Thoracic aorta (tissue), 2 donors: ENCODE data around the gene CDC42BPA. TPM values are rescaled to one million over a fixed set of nuclear protein-coding genes. Genes with fewer than 3 reads are reported as not detected.

Source experiments
- ATAC-seq: fragments of 150-250 bp; one replicate; pipeline ENCODE4 v1.8.0; 2017; ENCODE audit warnings: low read depth; ENCODE audit not compliant: insufficient number of reproducible peaks, low FRiP score
- DNase-seq: peaks from one replicate; pipeline ENCODE4 v3.0.0-alpha.2; 2020; ENCODE audit warnings: low spot score
- H3K27ac ChIP-seq, 2 donors: fragments of 200-600 bp; sonication (generic); 1 replicate in 1 of 2; 2 replicates in 1 of 2; pipeline ENCODE4 v1.5.1; 2016; ENCODE audit warnings: mild to moderate bottlenecking in 2 of 2, moderate library complexity in 2 of 2
- H3K27me3 ChIP-seq: fragments of 200-600 bp; sonication (generic); replicated peaks from 2 replicates; pipeline ENCODE4 v1.6.0; 2016; ENCODE audit warnings: mild to moderate bottlenecking; ENCODE audit not compliant: insufficient read depth
- H3K36me3 ChIP-seq: fragments of 200-600 bp; sonication (generic); one replicate; pipeline ENCODE4 v1.5.1; 2016
- H3K4me1 ChIP-seq, 2 donors: fragments of 200-600 bp; sonication (generic); 1 replicate in 1 of 2; 2 replicates in 1 of 2; pipeline versions ENCODE4 v1.5.1 to v1.6.0; 2016; ENCODE audit warnings: low read depth in 2 of 2, mild to moderate bottlenecking in 1 of 2; ENCODE audit not compliant: control insufficient read depth in 1 of 2
- H3K4me3 ChIP-seq: fragments of 200-600 bp; sonication (generic); 2 replicates; pipeline ENCODE4 v1.5.1; 2016; ENCODE audit warnings: mild to moderate bottlenecking
- H3K9me3 ChIP-seq: fragments of 200-600 bp; sonication (generic); 2 replicates; pipeline ENCODE4 v1.5.1; 2016
- CTCF ChIP-seq: fragments of 200-600 bp; sonication (generic); IDR thresholded peaks from one replicate; pipeline ENCODE4 v1.5.1; 2019; ENCODE audit warnings: antibody characterized with exemption
- total RNA-seq, 2 donors: library from RNA; depleted of rRNA; stranded (reverse); fragments of >200 nt; gene quantifications; one replicate each; pipeline versions ENCODE4 v1.1.0 to v1.2.3, GENCODE V29; 2016

CDC42BPA gene
- total RNA-seq, 2 donors from 2014 or later = 62.4 to 89.7 TPM

GRCh38 chr1:226950871-226951270 lies 367.4 kb downstream of the CDC42BPA start:
- H3K36me3 ChIP-seq = no peaks in the 10 kb centered on the region
- TF ChIP-seq CTCF = no peak
- DNase-seq (no peak), ATAC-seq (no peak)
- H3K4me1 ChIP-seq = no peaks in the 10 kb centered on the region
- no peak overlapping the region for H3K27ac ChIP-seq
- no peak overlapping the region for H3K4me3 ChIP-seq
- no peaks in the 10 kb centered on the region for H3K9me3 ChIP-seq
- no peaks in the 10 kb centered on the region for H3K27me3 ChIP-seq

GRCh38 chr1:226950316-226950715 lies 368.0 kb downstream of the CDC42BPA start:
- ATAC-seq = no peak
- Histone ChIP-seq H3K36me3 (no peaks in the 10 kb centered on the region), H3K4me1 (no peaks in the 10 kb centered on the region), H3K27me3 (no peaks in the 10 kb centered on the region), H3K9me3 (no peaks in the 10 kb centered on the region), H3K27ac (no peak overlapping the region), H3K4me3 (no peak overlapping the region)
- TF ChIP-seq CTCF = no peak
- no peak for DNase-seq

GRCh38 chr1:226949401-226949800 lies 368.9 kb downstream of the CDC42BPA start:
- no peaks in the 10 kb centered on the region for H3K9me3 ChIP-seq
- ATAC-seq = no peak
- H3K4me1 ChIP-seq = no peaks in the 10 kb centered on the region

GRCh38 chr1:226948996-226949395 lies 369.3 kb downstream of the CDC42BPA start:
- H3K36me3 ChIP-seq = no peaks in the 10 kb centered on the region
- no peak overlapping the region for H3K27ac ChIP-seq
- H3K4me1 ChIP-seq = no peaks in the 10 kb centered on the region
- H3K4me3 ChIP-seq = no peak overlapping the region
- H3K27me3 ChIP-seq = no peaks in the 10 kb centered on the region
- no peak for TF ChIP-seq CTCF
- DNase-seq (no peak), ATAC-seq (no peak)
- H3K9me3 ChIP-seq = no peaks in the 10 kb centered on the region

More at GRCh38 chr1:226949401-226949800, 368.9 kb downstream of the CDC42BPA start:
- Histone ChIP-seq H3K27me3 (no peaks in the 10 kb centered on the region), H3K36me3 (no peaks in the 10 kb centered on the region), H3K27ac (no peak overlapping the region), H3K4me3 (no peak overlapping the region)
- no peak for DNase-seq
- TF ChIP-seq CTCF = no peak

- ATAC-seq = no peak
- Histone ChIP-seq H3K4me3 (no peak overlapping the region), H3K4me1 (peaks cover 0 to under 1% of the 10 kb centered on the region in 2 donors), H3K27me3 (no peaks in the 10 kb centered on the region), H3K36me3 (no peaks in the 10 kb centered on the region), H3K27ac (no peak overlapping the region), H3K9me3 (no peaks in the 10 kb centered on the region)
- DNase-seq = no peak
- TF ChIP-seq CTCF = no peak
These were observed 369.8 kb downstream of the CDC42BPA start for GRCh38 chr1:226948480-226948879.
